ENCODE results near the gene TRA2A. TPM values are rescaled to one million over a fixed set of nuclear protein-coding genes. Genes with fewer than 3 reads are reported as not detected.

Gene TRA2A
- total and polyA plus RNA-seq, 9 of the 15 experiments (the other 6 are each of a cell fraction or from before 2014, with no cell fraction given) = 22.7 to 210 (median 73.9) TPM

- no peak for TF ChIP-seq CLOCK (CRISPR knock-in tag; IDR thresholded peaks at IDR 0.05; ENCODE audit: borderline replicate concordance)
- no peak for TF ChIP-seq ZNF507 (tag; conservative IDR thresholded peaks at IDR 0.05)
- TF ChIP-seq ZBTB9 (CRISPR knock-in tag; IDR thresholded peaks at IDR 0.05) = peak; percentile 32; the same call in 1 of the 2 replicates
- no peak; the same call in 1 of the 2 replicates for TF ChIP-seq FOSL1 (tag; conservative IDR thresholded peaks at IDR 0.05)
- no peak for TF ChIP-seq ELF2 (CRISPR knock-in tag; IDR thresholded peaks at IDR 0.05)
- no peak for TF ChIP-seq HOXB6 (CRISPR knock-in tag; IDR thresholded peaks at IDR 0.05; ENCODE audit: borderline replicate concordance)
- no peak; the same call in 1 of the 2 replicates for TF ChIP-seq ETV5 (CRISPR knock-in tag; IDR thresholded peaks at IDR 0.05; ENCODE audit: low read depth)
- 0 out of 2 replicates have a peak, but pooled peaks have one; percentile 13 for TF ChIP-seq RAD51 (IDR thresholded peaks at IDR 0.05; ENCODE audit: borderline replicate concordance, low read depth)
- no peak for TF ChIP-seq MAFK (IDR thresholded peaks at IDR 0.05; ENCODE audit: low read length)
- TF ChIP-seq AFF4 (CRISPR knock-in tag; IDR thresholded peaks at IDR 0.05) = peak; percentile 65
- TF ChIP-seq ZMIZ1 (IDR thresholded peaks at IDR 0.05; ENCODE audit: low read depth in 2 of 2, low read length in 2 of 2) = no peak; a peak in 1 of 4 replicates
- no peak for TF ChIP-seq RFX1 (IDR thresholded peaks at IDR 0.05)
- no peak for TF ChIP-seq HBP1 (CRISPR knock-in tag; IDR thresholded peaks at IDR 0.05)
- TF ChIP-seq ZNF274 (IDR thresholded peaks at IDR 0.05; ENCODE audit: borderline replicate concordance, low read depth, low read length) = no peak
Observed at GRCh38 chr7:23531794-23532489, at the start of gene TRA2A (continued).

Data from K562 (cell line).